ENCODE data around the gene CHPF2. TPM values are rescaled to one million over a fixed set of nuclear protein-coding genes. Genes with fewer than 3 reads are reported as not detected.

The CHPF2 gene
- total RNA-seq, 2 donors from 2014 or later = 36.2 to 42.7 TPM

- no peaks in the 10 kb centered on the region for H3K9me3 ChIP-seq
- intact Hi-C loops (cut with DNase I) = no loop called here
- TF ChIP-seq CTCF (IDR thresholded peaks at IDR 0.05) = no peak
These were observed 44.1 kb upstream of the CHPF2 start for GRCh38 chr7:151188252-151188542.

GRCh38 chr7:151189038-151189437, 43.2 kb upstream of the CHPF2 start:
- H3K36me3 ChIP-seq = no peaks in the 10 kb centered on the region
- DNase-seq = no peak
- H3K9ac ChIP-seq (ENCODE audit: low read depth in 2 of 2, low read length in 2 of 2) = no peak overlapping the region
- H3K9me3 ChIP-seq = no peaks in the 10 kb centered on the region
- H3K4me1 ChIP-seq = no peaks in the 10 kb centered on the region
- H3K4me3 ChIP-seq = no peak overlapping the region
- no peak for TF ChIP-seq CTCF (IDR thresholded peaks at IDR 0.05)
- intact Hi-C loops (cut with DNase I) = no loop called here
- H3K27me3 ChIP-seq = no peaks in the 10 kb centered on the region
- no peak overlapping the region for H3K27ac ChIP-seq

More at GRCh38 chr7:151188252-151188542, 44.1 kb upstream of the CHPF2 start:
- Histone ChIP-seq H3K4me1 (no peaks in the 10 kb centered on the region), H3K27ac (no peak overlapping the region), H3K4me3 (no peak overlapping the region), H3K27me3 (no peaks in the 10 kb centered on the region), H3K36me3 (no peaks in the 10 kb centered on the region), H3K9ac (ENCODE audit: low read depth in 2 of 2, low read length in 2 of 2) (no peak overlapping the region)
- DNase-seq = no peak

GRCh38 chr7:151191544-151191943, 40.7 kb upstream of the CHPF2 start:
- Histone ChIP-seq H3K27me3 (no peaks in the 10 kb centered on the region), H3K36me3 (no peaks in the 10 kb centered on the region), H3K4me1 (no peaks in the 10 kb centered on the region), H3K9ac (ENCODE audit: low read depth in 2 of 2, low read length in 2 of 2) (no peak overlapping the region), H3K4me3 (no peak overlapping the region), H3K9me3 (no peaks in the 10 kb centered on the region), H3K27ac (no peak overlapping the region)
- intact Hi-C loops (cut with DNase I) = no loop called here
- no peak for TF ChIP-seq CTCF (IDR thresholded peaks at IDR 0.05)
- DNase-seq = no peak

- DNase-seq = no peak
- Histone ChIP-seq H3K27ac (no peak overlapping the region), H3K4me3 (no peak overlapping the region), H3K4me1 (no peaks in the 10 kb centered on the region), H3K9me3 (no peaks in the 10 kb centered on the region), H3K9ac (ENCODE audit: low read depth in 2 of 2, low read length in 2 of 2) (no peak overlapping the region), H3K27me3 (no peaks in the 10 kb centered on the region), H3K36me3 (no peaks in the 10 kb centered on the region)
- TF ChIP-seq CTCF (IDR thresholded peaks at IDR 0.05) = no peak
- intact Hi-C loops (cut with DNase I) = no loop called here
These were observed 40.2 kb upstream of the CHPF2 start for GRCh38 chr7:151192002-151192539.

GRCh38 chr7:151193203-151193978, 38.9 kb upstream of the CHPF2 start:
- Histone ChIP-seq H3K27ac (no peak overlapping the region), H3K4me1 (no peaks in the 10 kb centered on the region), H3K27me3 (no peaks in the 10 kb centered on the region), H3K36me3 (no peaks in the 10 kb centered on the region), H3K9me3 (no peaks in the 10 kb centered on the region), H3K4me3 (no peak overlapping the region), H3K9ac (ENCODE audit: low read depth in 2 of 2, low read length in 2 of 2) (no peak overlapping the region)
- intact Hi-C loops (cut with DNase I) = no loop called here
- TF ChIP-seq CTCF (IDR thresholded peaks at IDR 0.05) = no peak
- DNase-seq = no peak

Data from colonic mucosa (tissue), 4 donors.